ENCODE results near the gene RGS12. TPM values are rescaled to one million over a fixed set of nuclear protein-coding genes. Genes with fewer than 3 reads are reported as not detected.

Gene RGS12
- total and polyA plus RNA-seq, 3 experiments from 2014 or later = 2.3 to 3.0 (median 2.4) TPM

- peaks cover 38% of the 10 kb centered on the region for H3K4me1 ChIP-seq (ENCODE audit: insufficient read depth, low read length)
- DNase-seq = peak in 1 of 5 donors; percentile 41
- no peaks in the 10 kb centered on the region for H3K36me3 ChIP-seq (ENCODE audit: insufficient read depth, low read length)
- no peak overlapping the region for H3K27ac ChIP-seq (ENCODE audit: low read depth, low read length)
- ChIA-PET POLR2A (no interaction called here), CTCF (no interaction called here)
- H3K27me3 Mint-ChIP-seq = peaks cover 9 to 12% of the 10 kb centered on the region in 2 donors
- H3K9me3 ChIP-seq (ENCODE audit: low read length) = no peaks in the 10 kb centered on the region
- H3K27ac Mint-ChIP-seq = no peak overlapping the region
- no peak overlapping the region for H3K4me3 ChIP-seq (ENCODE audit: low read length)
- H3K9me3 Mint-ChIP-seq = no peaks in the 10 kb centered on the region
- no peaks in the 10 kb centered on the region for H3K36me3 Mint-ChIP-seq
- no peak overlapping the region for H3K4me3 Mint-ChIP-seq
- H3K4me1 Mint-ChIP-seq = peaks cover 22 to 34% (median 30%) of the 10 kb centered on the region in 3 donors
- no peaks in the 10 kb centered on the region for H3K27me3 ChIP-seq (ENCODE audit: insufficient read depth, low read length, poor library complexity, severe bottlenecking)
Observed at GRCh38 chr4:3307486-3307885, 14.7 kb downstream of the RGS12 start.

GRCh38 chr4:3307891-3308575 lies 15.2 kb downstream of the RGS12 start:
- Mint-ChIP-seq H3K36me3 (no peaks in the 10 kb centered on the region), H3K27me3 (peaks cover 4 to 12% of the 10 kb centered on the region in 2 donors), H3K9me3 (no peaks in the 10 kb centered on the region), H3K27ac (peak overlapping the region in 2 of 8 donors; percentile 29 to 40), H3K4me3 (no peak overlapping the region), H3K4me1 (peaks cover 17 to 28% (median 25%) of the 10 kb centered on the region in 3 donors)
- POLR2A ChIA-PET = no interaction called here
- no peak overlapping the region for H3K27ac ChIP-seq (ENCODE audit: low read depth, low read length)
- no peak overlapping the region for H3K4me3 ChIP-seq (ENCODE audit: low read length)
- CTCF ChIA-PET = no interaction called here
- no peak for DNase-seq
- H3K9me3 ChIP-seq (ENCODE audit: low read length) = no peaks in the 10 kb centered on the region
- no peaks in the 10 kb centered on the region for H3K27me3 ChIP-seq (ENCODE audit: insufficient read depth, low read length, poor library complexity, severe bottlenecking)
- no peaks in the 10 kb centered on the region for H3K36me3 ChIP-seq (ENCODE audit: insufficient read depth, low read length)
- H3K4me1 ChIP-seq (ENCODE audit: insufficient read depth, low read length) = peaks cover 33% of the 10 kb centered on the region

GRCh38 chr4:3308691-3309090 lies 15.9 kb downstream of the RGS12 start:
- H3K4me3 ChIP-seq (ENCODE audit: low read length) = no peak overlapping the region
- no peaks in the 10 kb centered on the region for H3K9me3 Mint-ChIP-seq
- H3K4me1 Mint-ChIP-seq = peaks cover 10 to 21% (median 18%) of the 10 kb centered on the region in 3 donors
- no peak overlapping the region for H3K27ac Mint-ChIP-seq
- H3K4me1 ChIP-seq (ENCODE audit: insufficient read depth, low read length) = peaks cover 27% of the 10 kb centered on the region
- H3K36me3 Mint-ChIP-seq = no peaks in the 10 kb centered on the region
- H3K36me3 ChIP-seq (ENCODE audit: insufficient read depth, low read length) = no peaks in the 10 kb centered on the region
- ChIA-PET POLR2A (no interaction called here), CTCF (no interaction called here)
- H3K27me3 Mint-ChIP-seq = peaks cover 4 to 12% of the 10 kb centered on the region in 2 donors
- no peak overlapping the region for H3K27ac ChIP-seq (ENCODE audit: low read depth, low read length)
- H3K4me3 Mint-ChIP-seq = no peak overlapping the region
- no peaks in the 10 kb centered on the region for H3K27me3 ChIP-seq (ENCODE audit: insufficient read depth, low read length, poor library complexity, severe bottlenecking)
- no peaks in the 10 kb centered on the region for H3K9me3 ChIP-seq (ENCODE audit: low read length)
- no peak for DNase-seq

- ChIA-PET CTCF (no interaction called here), POLR2A (interaction anchor here (0.5 kb wide), 1 partner anchor 15 kb away, joined by 4 read pairs; no protein-coding TSS in a partner anchor)
Observed at GRCh38 chr4:3310301-3311094, 17.7 kb downstream of the RGS12 start.

GRCh38 chr4:3311095-3311372 lies 18.2 kb downstream of the RGS12 start:
- H3K36me3 ChIP-seq (ENCODE audit: insufficient read depth, low read length) = no peaks in the 10 kb centered on the region
- peaks cover 4 to 6% of the 10 kb centered on the region in 2 donors for H3K27me3 Mint-ChIP-seq
- no peak overlapping the region for H3K4me3 Mint-ChIP-seq
- no peaks in the 10 kb centered on the region for H3K9me3 Mint-ChIP-seq
- no peak overlapping the region for H3K4me3 ChIP-seq (ENCODE audit: low read length)
- CTCF ChIA-PET = no interaction called here
- H3K36me3 Mint-ChIP-seq = no peaks in the 10 kb centered on the region
- DNase-seq = no peak
- H3K27me3 ChIP-seq (ENCODE audit: insufficient read depth, low read length, poor library complexity, severe bottlenecking) = no peaks in the 10 kb centered on the region
- H3K27ac ChIP-seq (ENCODE audit: low read depth, low read length) = no peak overlapping the region
- POLR2A ChIA-PET = no interaction called here
- peak overlapping the region in 1 of 8 donors; percentile 47 for H3K27ac Mint-ChIP-seq
- no peaks in the 10 kb centered on the region for H3K9me3 ChIP-seq (ENCODE audit: low read length)
- H3K4me1 Mint-ChIP-seq = peaks cover 0 to 2% (median 1%) of the 10 kb centered on the region in 3 donors
- H3K4me1 ChIP-seq (ENCODE audit: insufficient read depth, low read length) = peaks cover 5% of the 10 kb centered on the region

More at GRCh38 chr4:3310301-3311094, 17.7 kb downstream of the RGS12 start:
- H3K36me3 Mint-ChIP-seq = no peaks in the 10 kb centered on the region
- Histone ChIP-seq H3K4me1 (ENCODE audit: insufficient read depth, low read length) (peaks cover 11% of the 10 kb centered on the region), H3K4me3 (ENCODE audit: low read length) (no peak overlapping the region), H3K9me3 (ENCODE audit: low read length) (no peaks in the 10 kb centered on the region), H3K27me3 (ENCODE audit: insufficient read depth, low read length, poor library complexity, severe bottlenecking) (no peaks in the 10 kb centered on the region), H3K27ac (ENCODE audit: low read depth, low read length) (no peak overlapping the region), H3K36me3 (ENCODE audit: insufficient read depth, low read length) (no peaks in the 10 kb centered on the region)
- DNase-seq = no peak
- peaks cover 4 to 8% of the 10 kb centered on the region in 2 donors for H3K27me3 Mint-ChIP-seq
- no peaks in the 10 kb centered on the region for H3K9me3 Mint-ChIP-seq
- no peak overlapping the region for H3K4me3 Mint-ChIP-seq
- H3K27ac Mint-ChIP-seq = peak overlapping the region in 1 of 8 donors; percentile 47
- H3K4me1 Mint-ChIP-seq = peaks cover 0 to 7% (median 7%) of the 10 kb centered on the region in 3 donors

GRCh38 chr4:3311489-3312171 lies 18.8 kb downstream of the RGS12 start:
- Mint-ChIP-seq H3K9me3 (no peaks in the 10 kb centered on the region), H3K36me3 (peaks cover 0 to 2% (median 0%) of the 10 kb centered on the region in 3 donors), H3K4me3 (no peak overlapping the region), H3K27me3 (peaks cover 4% of the 10 kb centered on the region in 2 donors), H3K4me1 (no peaks in the 10 kb centered on the region), H3K27ac (peak overlapping the region in 2 of 8 donors; percentile 16 to 75)
- ChIA-PET CTCF (no interaction called here), POLR2A (no interaction called here)
- Histone ChIP-seq H3K4me3 (ENCODE audit: low read length) (no peak overlapping the region), H3K36me3 (ENCODE audit: insufficient read depth, low read length) (no peaks in the 10 kb centered on the region), H3K27ac (ENCODE audit: low read depth, low read length) (no peak overlapping the region), H3K27me3 (ENCODE audit: insufficient read depth, low read length, poor library complexity, severe bottlenecking) (no peaks in the 10 kb centered on the region), H3K9me3 (ENCODE audit: low read length) (no peaks in the 10 kb centered on the region), H3K4me1 (ENCODE audit: insufficient read depth, low read length) (no peaks in the 10 kb centered on the region)
- DNase-seq = peak in 1 of 5 donors; percentile 35

GRCh38 chr4:3312362-3312761 lies 19.5 kb downstream of the RGS12 start:
- Histone ChIP-seq H3K4me3 (ENCODE audit: low read length) (no peak overlapping the region), H3K36me3 (ENCODE audit: insufficient read depth, low read length) (no peaks in the 10 kb centered on the region), H3K9me3 (ENCODE audit: low read length) (no peaks in the 10 kb centered on the region), H3K27ac (ENCODE audit: low read depth, low read length) (no peak overlapping the region), H3K4me1 (ENCODE audit: insufficient read depth, low read length) (no peaks in the 10 kb centered on the region), H3K27me3 (ENCODE audit: insufficient read depth, low read length, poor library complexity, severe bottlenecking) (no peaks in the 10 kb centered on the region)
- CTCF ChIA-PET = no interaction called here
- Mint-ChIP-seq H3K36me3 (peaks cover 0 to 2% (median 0%) of the 10 kb centered on the region in 3 donors), H3K27me3 (peaks cover 4% of the 10 kb centered on the region in 2 donors), H3K27ac (peak overlapping the region in 1 of 8 donors; percentile 69), H3K4me1 (no peaks in the 10 kb centered on the region), H3K9me3 (no peaks in the 10 kb centered on the region), H3K4me3 (no peak overlapping the region)
- no peak for DNase-seq
- POLR2A ChIA-PET = no interaction called here

- no peaks in the 10 kb centered on the region for H3K4me1 ChIP-seq (ENCODE audit: insufficient read depth, low read length)
- no peak overlapping the region for H3K4me3 ChIP-seq (ENCODE audit: low read length)
- peaks cover 0 to 2% (median 0%) of the 10 kb centered on the region in 3 donors for H3K36me3 Mint-ChIP-seq
- H3K27me3 ChIP-seq (ENCODE audit: insufficient read depth, low read length, poor library complexity, severe bottlenecking) = no peaks in the 10 kb centered on the region
- POLR2A ChIA-PET = no interaction called here
- no peaks in the 10 kb centered on the region for H3K36me3 ChIP-seq (ENCODE audit: insufficient read depth, low read length)
- H3K4me1 Mint-ChIP-seq = no peaks in the 10 kb centered on the region
- CTCF ChIA-PET = no interaction called here
- H3K27me3 Mint-ChIP-seq = peaks cover 3 to 4% of the 10 kb centered on the region in 2 donors
- no peak overlapping the region for H3K27ac ChIP-seq (ENCODE audit: low read depth, low read length)
- H3K4me3 Mint-ChIP-seq = no peak overlapping the region
- H3K27ac Mint-ChIP-seq = no peak overlapping the region
- no peaks in the 10 kb centered on the region for H3K9me3 ChIP-seq (ENCODE audit: low read length)
- no peak for DNase-seq
- H3K9me3 Mint-ChIP-seq = no peaks in the 10 kb centered on the region
Observed at GRCh38 chr4:3313139-3313538, 20.3 kb downstream of the RGS12 start.
